ENCODE measurements around the gene PARN. TPM values are rescaled to one million over a fixed set of nuclear protein-coding genes. Genes with fewer than 3 reads are reported as not detected.

Gene PARN
- total and polyA plus RNA-seq, 2 of the 4 experiments (the other 2 are of a cell fraction), result 24.6 to 25.1 TPM

- no peaks in the 10 kb centered on the region for H3K27me3 ChIP-seq (ENCODE audit: control insufficient read depth, insufficient read depth, low read length)
- peaks cover 11% of the 10 kb centered on the region; the same call in 1 of the 2 replicates for H3K9me1 ChIP-seq (ENCODE audit: insufficient read depth, low read length)
- no peak overlapping the region for H2BK20ac ChIP-seq (ENCODE audit: low read depth, low read length)
- no peaks in the 10 kb centered on the region for H3K9me3 ChIP-seq (ENCODE audit: control insufficient read depth, insufficient read depth, low read length)
- H3K23ac ChIP-seq (ENCODE audit: low read depth, low read length), result peak overlapping the region; percentile 56; the same call in 1 of the 2 replicates
- in situ Hi-C loops (cut with MboI; ENCODE audit: low sequenced_read_pairs) (no loop called here), dilution Hi-C loops (cut with HindIII; ENCODE audit: low sequenced_read_pairs, unreplicated experiment) (no loop called here), intact Hi-C loops (cut with micrococcal nuclease) (no loop called here)
- no peak overlapping the region for H2BK15ac ChIP-seq (ENCODE audit: low read depth, low read length)
- H3K56ac ChIP-seq (ENCODE audit: extremely low read depth, insufficient read depth, low read length), result no peak overlapping the region
- no peak overlapping the region for H4K5ac ChIP-seq (ENCODE audit: low read depth, low read length)
- H4K20me1 ChIP-seq (ENCODE audit: insufficient read depth, low read length), result no peaks in the 10 kb centered on the region
- no peak overlapping the region for H3K4ac ChIP-seq (ENCODE audit: low read depth, low read length)
- no peak overlapping the region for H3K9ac ChIP-seq (ENCODE audit: low read depth, low read length)
- peaks cover 4% of the 10 kb centered on the region for H3K4me1 ChIP-seq (ENCODE audit: control insufficient read depth, insufficient read depth, low read length)
- H3K27ac ChIP-seq (ENCODE audit: insufficient read depth, low read length), result no peak overlapping the region
- H3K4me2 ChIP-seq (ENCODE audit: low read depth, low read length), result no peak overlapping the region
- H3K36me3 ChIP-seq (ENCODE audit: control insufficient read depth, insufficient read depth, low read length), result peaks cover 2% of the 10 kb centered on the region; the same call in 1 of the 2 replicates
- DNase-seq, result no peak
- H3K18ac ChIP-seq (ENCODE audit: low read depth, low read length), result no peak overlapping the region
- no peak overlapping the region for H3K4me3 ChIP-seq (ENCODE audit: insufficient read depth, low read depth, low read length)
- 0 out of 2 replicates have a peak overlapping the region, but pooled peaks have one; percentile 31 for H2AK5ac ChIP-seq (ENCODE audit: low read depth, low read length)
- H2AK9ac ChIP-seq (replicated peaks; ENCODE audit: low read depth, low read length, poor library complexity), result no peak overlapping the region
- no peak overlapping the region for H2AFZ ChIP-seq (replicated peaks; ENCODE audit: low read length, poor library complexity)
- no peak overlapping the region for H4K8ac ChIP-seq (ENCODE audit: low read depth in 2 of 2, low read length in 2 of 2)
- ChIA-PET CTCF (interaction anchor here (1.3 kb wide), 1 partner anchor 9 kb away, joined by 3 read pairs; no protein-coding TSS in a partner anchor), POLR2A (ENCODE audit: unreplicated experiment) (no interaction called here)
- WGBS, 2 experiments (ENCODE audit: extremely low coverage in 2 of 2, insufficient read length in 1 of 2), result 100% methylated on average over 1 of the region's 11 CpGs; no CpG with 5 or more reads in 1 of the 2 experiments
- H2BK120ac ChIP-seq (ENCODE audit: low read depth, low read length), result no peak overlapping the region
- 0 out of 2 replicates have a peak overlapping the region, but pooled peaks have one; percentile 21 for H3K14ac ChIP-seq (replicated peaks; ENCODE audit: low read depth, low read length)
- no peak for TF ChIP-seq CHD1 (IDR thresholded peaks at IDR 0.05; ENCODE audit: low read depth, low read length)
- no peak for TF ChIP-seq ELK1 (IDR thresholded peaks at IDR 0.05; ENCODE audit: borderline replicate concordance, low read depth, low read length)
- no peak for TF ChIP-seq MXI1 (IDR thresholded peaks at IDR 0.05; ENCODE audit: borderline replicate concordance, low read depth, low read length)
- BruUV-seq (replicated peaks), result no TSS peak
- H2BK5ac ChIP-seq (ENCODE audit: low read depth, low read length, poor library complexity, severe bottlenecking), result no peak overlapping the region
- peaks cover 0 to 15% of the 10 kb centered on the region in 2 experiments; a peak in 2 of 4 replicates for H3K79me1 ChIP-seq (ENCODE audit: low read depth in 1 of 2, low read length in 2 of 2)
- no peak overlapping the region for H4K91ac ChIP-seq (ENCODE audit: insufficient read depth, low read depth, low read length)
- ATAC-seq (ENCODE audit: low read depth), result no peak
Observed at GRCh38 chr16:14491861-14492529, 138.1 kb downstream of the PARN start.
